Measurements from ENCODE around the gene GRID1.

GRID1 gene

GRCh38 chr10:86222687-86223086 is 143.9 kb downstream of the GRID1 start:
- DNase-seq, result no peak

GRCh38 chr10:86222336-86222650 is 144.3 kb downstream of the GRID1 start:
- no peak for DNase-seq

- DNase-seq, result no peak
Measured at GRCh38 chr10:86221442-86222335, 144.9 kb downstream of the GRID1 start.

- DNase-seq, result no peak
Measured at GRCh38 chr10:86220626-86221025, 146.0 kb downstream of the GRID1 start.

GRCh38 chr10:86219271-86219670 is 147.3 kb downstream of the GRID1 start:
- no peak for DNase-seq

- DNase-seq, result no peak
Measured at GRCh38 chr10:86218842-86219241, 147.8 kb downstream of the GRID1 start.

- DNase-seq, result no peak
Measured at GRCh38 chr10:86218160-86218559, 148.4 kb downstream of the GRID1 start.

GRCh38 chr10:86217371-86218080 is 149.1 kb downstream of the GRID1 start:
- no peak for DNase-seq

- DNase-seq, result no peak
Measured at GRCh38 chr10:86216886-86217285, 149.7 kb downstream of the GRID1 start.

GRCh38 chr10:86215712-86216111 is 150.9 kb downstream of the GRID1 start:
- no peak for DNase-seq

- no peak for DNase-seq
Measured at GRCh38 chr10:86215046-86215445, 151.5 kb downstream of the GRID1 start.

GRCh38 chr10:86213148-86213547 is 153.4 kb downstream of the GRID1 start:
- no peak for DNase-seq

GRCh38 chr10:86212391-86212700 is 154.2 kb downstream of the GRID1 start:
- DNase-seq, result no peak

- DNase-seq, result no peak
Measured at GRCh38 chr10:86211691-86212390, 154.8 kb downstream of the GRID1 start.

- DNase-seq, result no peak
Measured at GRCh38 chr10:86210416-86210815, 156.2 kb downstream of the GRID1 start.

- no peak for DNase-seq
Measured at GRCh38 chr10:86209726-86210125, 156.9 kb downstream of the GRID1 start.

- no peak for DNase-seq
Measured at GRCh38 chr10:86207226-86207625, 159.4 kb downstream of the GRID1 start.

- no peak for DNase-seq
Measured at GRCh38 chr10:86206240-86206579, 160.4 kb downstream of the GRID1 start.

GRCh38 chr10:86205306-86206239 is 161.0 kb downstream of the GRID1 start:
- DNase-seq, result no peak

GRCh38 chr10:86204421-86205305 is 161.9 kb downstream of the GRID1 start:
- no peak for DNase-seq

GRCh38 chr10:86203162-86203905 is 163.3 kb downstream of the GRID1 start:
- peak in 1 of 2 donors; percentile 23 for DNase-seq
